Measurements from ENCODE around the gene SLC2A4RG. TPM values are rescaled to one million over a fixed set of nuclear protein-coding genes. Genes with fewer than 3 reads are reported as not detected.

The SLC2A4RG gene
- total and polyA plus RNA-seq, 7 donors = 19.7 to 78.2 (median 33.0) TPM

GRCh38 chr20:63759377-63759901 lies 19.9 kb downstream of the SLC2A4RG start:
- Histone ChIP-seq H3K4me3 (no peak overlapping the region), H3K27ac (no peak overlapping the region), H3K36me3 (no peaks in the 10 kb centered on the region), H3K27me3 (no peaks in the 10 kb centered on the region), H3K9me3 (no peaks in the 10 kb centered on the region), H3K4me1 (no peaks in the 10 kb centered on the region)
- TF ChIP-seq CTCF (IDR thresholded peaks at IDR 0.05) (no peak), EP300 (IDR thresholded peaks at IDR 0.05) (no peak), POLR2A (IDR thresholded peaks at IDR 0.05) (no peak), POLR2AphosphoS5 (IDR thresholded peaks at IDR 0.05) (no peak)
- intact Hi-C loops (cut with DNase I) = no loop called here
- no peak for DNase-seq
- WGBS, 2 donors = 86 to 96% methylated on average over 7 of the region's 7 CpGs

GRCh38 chr20:63765082-63765873 lies 25.7 kb downstream of the SLC2A4RG start:
- DNase-seq = no peak
- no peaks in the 10 kb centered on the region for H3K27me3 ChIP-seq
- no peaks in the 10 kb centered on the region for H3K4me1 ChIP-seq
- no peaks in the 10 kb centered on the region for H3K9me3 ChIP-seq
- 75 to 87% methylated on average over 16 of the region's 16 CpGs for WGBS, 2 donors
- TF ChIP-seq POLR2AphosphoS5 (IDR thresholded peaks at IDR 0.05) (no peak), CTCF (IDR thresholded peaks at IDR 0.05) (no peak), EP300 (IDR thresholded peaks at IDR 0.05) (no peak), POLR2A (IDR thresholded peaks at IDR 0.05) (no peak)
- no peak overlapping the region for H3K27ac ChIP-seq
- intact Hi-C loops (cut with DNase I) = no loop called here
- peaks cover 0 to 6% (median 0%) of the 10 kb centered on the region in 4 donors for H3K36me3 ChIP-seq
- no peak overlapping the region for H3K4me3 ChIP-seq

- H3K27me3 ChIP-seq = no peaks in the 10 kb centered on the region
- no peak for TF ChIP-seq EP300 (IDR thresholded peaks at IDR 0.05)
- no peak for TF ChIP-seq POLR2AphosphoS5 (IDR thresholded peaks at IDR 0.05)
- no peak for TF ChIP-seq POLR2A (IDR thresholded peaks at IDR 0.05)
- TF ChIP-seq CTCF (IDR thresholded peaks at IDR 0.05) = no peak
- intact Hi-C loops (cut with DNase I) = no loop called here
- WGBS, 2 donors = 87 to 94% methylated on average over 7 of the region's 7 CpGs
- no peaks in the 10 kb centered on the region for H3K9me3 ChIP-seq
- H3K4me1 ChIP-seq = no peaks in the 10 kb centered on the region
- H3K36me3 ChIP-seq = peaks cover 0 to 6% (median 0%) of the 10 kb centered on the region in 4 donors
- no peak for DNase-seq
- no peak overlapping the region for H3K27ac ChIP-seq
- no peak overlapping the region for H3K4me3 ChIP-seq
Measured at GRCh38 chr20:63765902-63766301, 26.3 kb downstream of the SLC2A4RG start.

GRCh38 chr20:63766695-63767426 lies 27.3 kb downstream of the SLC2A4RG start:
- DNase-seq = no peak
- Histone ChIP-seq H3K36me3 (peaks cover 0 to 6% (median 0%) of the 10 kb centered on the region in 4 donors), H3K9me3 (no peaks in the 10 kb centered on the region), H3K4me1 (no peaks in the 10 kb centered on the region), H3K27ac (no peak overlapping the region), H3K4me3 (no peak overlapping the region), H3K27me3 (no peaks in the 10 kb centered on the region)
- WGBS, 2 donors = 88 to 91% methylated on average over 38 of the region's 38 CpGs
- TF ChIP-seq POLR2A (IDR thresholded peaks at IDR 0.05) = no peak
- TF ChIP-seq CTCF (IDR thresholded peaks at IDR 0.05) = no peak
- no peak for TF ChIP-seq EP300 (IDR thresholded peaks at IDR 0.05)
- TF ChIP-seq POLR2AphosphoS5 (IDR thresholded peaks at IDR 0.05) = no peak
- intact Hi-C loops (cut with DNase I) = no loop called here
